ENCODE data around the gene FAM217B. TPM values are rescaled to one million over a fixed set of nuclear protein-coding genes. Genes with fewer than 3 reads are reported as not detected.

Gene FAM217B
- total RNA-seq, 6 experiments from 2014 or later = 1.2 to 3.6 (median 2.2) TPM

DNA sequence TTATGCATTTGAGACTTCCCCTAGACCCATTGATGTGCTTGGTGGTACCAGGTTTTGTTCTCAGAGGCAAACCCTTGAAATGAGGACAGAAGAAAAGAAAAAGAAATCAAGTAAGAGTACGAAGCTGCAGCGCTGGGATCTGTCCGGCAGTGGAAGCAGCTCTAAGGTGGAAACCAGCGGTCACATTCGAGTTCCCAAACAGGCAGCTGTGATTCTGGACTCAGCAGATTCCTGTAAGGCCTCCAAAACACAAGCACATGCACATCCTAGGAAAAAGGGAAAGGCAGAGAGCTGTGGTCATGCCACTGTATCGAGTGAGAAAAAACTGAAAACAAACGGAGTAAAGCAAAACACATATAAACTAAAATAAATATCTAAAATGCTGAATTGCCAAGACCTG is 4.5 kb downstream of the FAM217B start:
- TF ChIP-seq POLR2A (IDR thresholded peaks at IDR 0.05) = no peak
- TF ChIP-seq, protein P1, sequence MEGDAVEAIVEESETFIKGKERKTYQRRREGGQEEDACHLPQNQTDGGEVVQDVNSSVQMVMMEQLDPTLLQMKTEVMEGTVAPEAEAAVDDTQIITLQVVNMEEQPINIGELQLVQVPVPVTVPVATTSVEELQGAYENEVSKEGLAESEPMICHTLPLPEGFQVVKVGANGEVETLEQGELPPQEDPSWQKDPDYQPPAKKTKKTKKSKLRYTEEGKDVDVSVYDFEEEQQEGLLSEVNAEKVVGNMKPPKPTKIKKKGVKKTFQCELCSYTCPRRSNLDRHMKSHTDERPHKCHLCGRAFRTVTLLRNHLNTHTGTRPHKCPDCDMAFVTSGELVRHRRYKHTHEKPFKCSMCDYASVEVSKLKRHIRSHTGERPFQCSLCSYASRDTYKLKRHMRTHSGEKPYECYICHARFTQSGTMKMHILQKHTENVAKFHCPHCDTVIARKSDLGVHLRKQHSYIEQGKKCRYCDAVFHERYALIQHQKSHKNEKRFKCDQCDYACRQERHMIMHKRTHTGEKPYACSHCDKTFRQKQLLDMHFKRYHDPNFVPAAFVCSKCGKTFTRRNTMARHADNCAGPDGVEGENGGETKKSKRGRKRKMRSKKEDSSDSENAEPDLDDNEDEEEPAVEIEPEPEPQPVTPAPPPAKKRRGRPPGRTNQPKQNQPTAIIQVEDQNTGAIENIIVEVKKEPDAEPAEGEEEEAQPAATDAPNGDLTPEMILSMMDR (IDR thresholded peaks at IDR 0.05) = no peak
- Histone ChIP-seq H3K4me1 (peaks cover 0 to 9% (median 0%) of the 10 kb centered on the region in 4 donors), H3K36me3 (peaks cover 0 to 19% (median 3%) of the 10 kb centered on the region in 4 donors), H3K27ac (no peak overlapping the region), H3K27me3 (no peaks in the 10 kb centered on the region), H3K4me3 (no peak overlapping the region), H3K9me3 (no peaks in the 10 kb centered on the region)
- WGBS (ENCODE audit: insufficient coverage, low coverage, low lambda C conversion rate, missing lambda C conversion rate) = 95% methylated on average over 5 of the region's 7 CpGs
- ATAC-seq (no peak), DNase-seq (no peak)
- intact Hi-C loops (cut with DNase I) = no loop called here

- H3K4me3 ChIP-seq = no peak overlapping the region
- H3K27me3 ChIP-seq = no peaks in the 10 kb centered on the region
- TF ChIP-seq POLR2A (IDR thresholded peaks at IDR 0.05) = no peak
- TF ChIP-seq, protein P1 (IDR thresholded peaks at IDR 0.05) = no peak
- H3K36me3 ChIP-seq = peaks cover 0 to 19% (median 3%) of the 10 kb centered on the region in 4 donors
- H3K9me3 ChIP-seq = no peaks in the 10 kb centered on the region
- WGBS (ENCODE audit: insufficient coverage, low coverage, low lambda C conversion rate, missing lambda C conversion rate) = 77% methylated on average over 3 of the region's 3 CpGs
- DNase-seq (no peak), ATAC-seq (no peak)
- H3K4me1 ChIP-seq = peaks cover 0 to 9% (median 0%) of the 10 kb centered on the region in 4 donors
- H3K27ac ChIP-seq = no peak overlapping the region
- intact Hi-C loops (cut with DNase I) = no loop called here
Measured at GRCh38 chr20:59945175-59945574, 5.0 kb downstream of the FAM217B start.

- Histone ChIP-seq H3K27me3 (no peaks in the 10 kb centered on the region), H3K9me3 (no peaks in the 10 kb centered on the region), H3K4me3 (no peak overlapping the region), H3K27ac (no peak overlapping the region), H3K36me3 (peaks cover 0 to 19% (median 5%) of the 10 kb centered on the region in 4 donors), H3K4me1 (peaks cover 0 to 9% (median 0%) of the 10 kb centered on the region in 4 donors)
- 92% methylated on average over 2 of the region's 2 CpGs for WGBS (ENCODE audit: insufficient coverage, low coverage, low lambda C conversion rate, missing lambda C conversion rate)
- intact Hi-C loops (cut with DNase I) = no loop called here
- TF ChIP-seq, protein P1 (IDR thresholded peaks at IDR 0.05) = no peak
- TF ChIP-seq POLR2A (IDR thresholded peaks at IDR 0.05) = no peak
- no peak for DNase-seq
- no peak for ATAC-seq
Measured at GRCh38 chr20:59945731-59946130, 5.5 kb downstream of the FAM217B start.

DNA sequence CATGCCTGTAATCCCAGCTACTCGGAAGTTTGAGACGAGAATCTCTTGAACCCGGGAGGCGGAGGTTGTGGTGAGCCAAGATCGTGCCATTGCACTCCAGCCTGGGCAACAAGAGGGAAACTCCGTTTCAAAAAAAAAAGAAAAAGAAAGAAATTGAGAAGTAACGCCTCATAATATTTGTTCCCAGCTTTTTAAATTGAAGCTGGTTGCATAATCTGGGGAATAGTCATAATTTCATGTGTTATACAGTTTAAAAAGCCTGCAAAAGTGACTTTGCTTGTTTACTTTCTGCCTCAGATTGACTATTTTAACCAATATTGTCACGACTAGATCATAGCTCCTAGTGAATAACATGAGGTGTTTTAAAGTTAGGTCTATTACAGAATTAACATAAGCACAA is 7.2 kb downstream of the FAM217B start:
- Histone ChIP-seq H3K4me1 (no peaks in the 10 kb centered on the region), H3K27me3 (peaks cover 0 to 4% of the 10 kb centered on the region in 2 donors), H3K4me3 (no peak overlapping the region), H3K27ac (no peak overlapping the region), H3K9me3 (no peaks in the 10 kb centered on the region), H3K36me3 (peaks cover 0 to 19% (median 5%) of the 10 kb centered on the region in 4 donors)
- TF ChIP-seq, protein P1 (IDR thresholded peaks at IDR 0.05) = no peak
- TF ChIP-seq POLR2A (IDR thresholded peaks at IDR 0.05) = no peak
- DNase-seq (no peak), ATAC-seq (no peak)
- intact Hi-C loops (cut with DNase I) = no loop called here
- 88% methylated on average over 7 of the region's 8 CpGs for WGBS (ENCODE audit: insufficient coverage, low coverage, low lambda C conversion rate, missing lambda C conversion rate)

DNA sequence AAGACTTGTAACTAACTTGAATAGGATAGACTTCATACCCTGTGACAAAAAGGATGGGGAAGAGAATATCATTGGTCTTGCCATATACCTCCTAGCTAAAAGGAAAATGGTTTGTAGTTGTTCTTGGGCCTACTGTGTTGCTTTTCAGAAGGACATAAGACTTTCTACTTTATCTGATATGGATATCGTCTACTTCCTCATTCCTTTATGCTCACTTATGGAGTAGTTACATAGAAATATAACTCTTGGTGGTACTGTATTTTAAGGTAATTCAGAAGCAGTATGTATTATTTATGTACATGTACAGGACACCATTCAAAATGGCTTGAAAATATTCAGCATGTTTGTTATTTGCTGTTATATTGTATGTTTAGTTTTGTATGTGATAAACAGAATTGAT is 8.0 kb downstream of the FAM217B start:
- Histone ChIP-seq H3K27me3 (peaks cover 0 to 4% of the 10 kb centered on the region in 2 donors), H3K9me3 (no peaks in the 10 kb centered on the region), H3K4me1 (no peaks in the 10 kb centered on the region), H3K4me3 (no peak overlapping the region), H3K36me3 (peaks cover 0 to 13% (median 2%) of the 10 kb centered on the region in 4 donors), H3K27ac (no peak overlapping the region)
- ATAC-seq (no peak), DNase-seq (no peak)
- no peak for TF ChIP-seq POLR2A (IDR thresholded peaks at IDR 0.05)
- TF ChIP-seq, protein P1 (IDR thresholded peaks at IDR 0.05) = no peak
- intact Hi-C loops (cut with DNase I) = no loop called here
- 62% methylated on average over 1 of the region's 1 CpG for WGBS (ENCODE audit: insufficient coverage, low coverage, low lambda C conversion rate, missing lambda C conversion rate)
